ENCODE results near the gene LMLN. TPM values are rescaled to one million over a fixed set of nuclear protein-coding genes. Genes with fewer than 3 reads are reported as not detected.

The LMLN gene
- total and polyA plus RNA-seq, 2 of the 13 experiments (the other 11 are each of a cell fraction or from before 2014, with no cell fraction given), result 1.2 to 1.8 TPM

DNA sequence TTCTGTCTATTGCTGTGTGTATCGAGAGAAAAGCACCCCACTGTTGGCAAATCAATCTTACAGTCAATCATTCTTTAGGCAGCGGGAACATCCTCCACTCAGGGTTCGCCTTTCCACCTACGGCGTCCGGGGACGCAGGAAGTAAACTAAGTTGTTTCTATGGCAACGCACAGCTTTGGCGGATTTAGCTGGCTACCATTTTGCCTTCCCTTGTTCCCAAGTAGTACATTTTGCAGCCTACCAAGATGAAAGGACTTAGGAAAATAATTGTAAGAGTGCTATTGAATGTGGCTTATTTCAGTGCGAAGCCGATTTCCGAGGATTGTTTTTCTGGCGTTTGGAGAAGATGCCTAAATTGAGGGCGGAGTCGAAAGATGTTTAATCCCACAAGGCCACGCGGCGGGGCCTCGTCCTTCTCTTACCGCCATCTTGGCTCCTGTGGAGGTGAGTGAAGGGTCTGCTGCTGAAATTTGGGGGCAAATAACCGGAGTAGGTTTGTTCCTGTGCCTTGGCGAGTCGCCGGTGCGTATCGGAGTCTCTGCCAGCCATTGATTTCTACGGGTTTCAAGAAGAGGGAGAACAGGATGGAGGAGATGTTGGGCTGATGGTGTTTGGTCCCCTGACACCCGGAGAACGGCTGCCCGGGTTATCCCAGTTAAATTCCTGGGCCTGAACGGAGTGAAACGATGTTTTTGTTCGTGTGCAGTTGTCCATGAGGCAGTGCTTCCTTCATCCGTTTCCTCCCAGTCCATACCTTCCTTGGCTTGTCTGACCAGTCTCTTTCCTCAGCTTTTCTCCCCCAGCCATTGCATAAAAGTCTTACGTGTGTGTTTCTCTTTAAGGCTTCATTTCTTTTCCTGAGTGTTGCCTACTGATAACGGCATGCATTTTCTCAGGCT, 10.0 kb upstream of the LMLN start, which contains the start of gene RPL35A (continued):
- TF ChIP-seq, protein P1, sequence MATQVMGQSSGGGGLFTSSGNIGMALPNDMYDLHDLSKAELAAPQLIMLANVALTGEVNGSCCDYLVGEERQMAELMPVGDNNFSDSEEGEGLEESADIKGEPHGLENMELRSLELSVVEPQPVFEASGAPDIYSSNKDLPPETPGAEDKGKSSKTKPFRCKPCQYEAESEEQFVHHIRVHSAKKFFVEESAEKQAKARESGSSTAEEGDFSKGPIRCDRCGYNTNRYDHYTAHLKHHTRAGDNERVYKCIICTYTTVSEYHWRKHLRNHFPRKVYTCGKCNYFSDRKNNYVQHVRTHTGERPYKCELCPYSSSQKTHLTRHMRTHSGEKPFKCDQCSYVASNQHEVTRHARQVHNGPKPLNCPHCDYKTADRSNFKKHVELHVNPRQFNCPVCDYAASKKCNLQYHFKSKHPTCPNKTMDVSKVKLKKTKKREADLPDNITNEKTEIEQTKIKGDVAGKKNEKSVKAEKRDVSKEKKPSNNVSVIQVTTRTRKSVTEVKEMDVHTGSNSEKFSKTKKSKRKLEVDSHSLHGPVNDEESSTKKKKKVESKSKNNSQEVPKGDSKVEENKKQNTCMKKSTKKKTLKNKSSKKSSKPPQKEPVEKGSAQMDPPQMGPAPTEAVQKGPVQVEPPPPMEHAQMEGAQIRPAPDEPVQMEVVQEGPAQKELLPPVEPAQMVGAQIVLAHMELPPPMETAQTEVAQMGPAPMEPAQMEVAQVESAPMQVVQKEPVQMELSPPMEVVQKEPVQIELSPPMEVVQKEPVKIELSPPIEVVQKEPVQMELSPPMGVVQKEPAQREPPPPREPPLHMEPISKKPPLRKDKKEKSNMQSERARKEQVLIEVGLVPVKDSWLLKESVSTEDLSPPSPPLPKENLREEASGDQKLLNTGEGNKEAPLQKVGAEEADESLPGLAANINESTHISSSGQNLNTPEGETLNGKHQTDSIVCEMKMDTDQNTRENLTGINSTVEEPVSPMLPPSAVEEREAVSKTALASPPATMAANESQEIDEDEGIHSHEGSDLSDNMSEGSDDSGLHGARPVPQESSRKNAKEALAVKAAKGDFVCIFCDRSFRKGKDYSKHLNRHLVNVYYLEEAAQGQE (IDR thresholded peaks at IDR 0.05; ENCODE audit: borderline replicate concordance in 1 of 2, low read depth in 1 of 2, low read length in 2 of 2), result peak in 1 of 2 experiments; percentile 70; a peak in 1 of 4 replicates
- TF ChIP-seq HES4 (CRISPR knock-in tag; IDR thresholded peaks at IDR 0.05; ENCODE audit: borderline replicate concordance) (0 out of 2 replicates have a peak, but pooled peaks have one; percentile 29), SCMH1 (CRISPR knock-in tag; IDR thresholded peaks at IDR 0.05; ENCODE audit: borderline replicate concordance) (no peak), ATF1 (CRISPR knock-in tag; IDR thresholded peaks at IDR 0.05) (peak; percentile 75), FOXA3 (CRISPR knock-in tag; IDR thresholded peaks at IDR 0.05) (peak; percentile 55), NAIF1 (CRISPR knock-in tag; IDR thresholded peaks at IDR 0.05; ENCODE audit: borderline replicate concordance) (peak; percentile 84; the same call in 1 of the 2 replicates), IRF2 (CRISPR knock-in tag; IDR thresholded peaks at IDR 0.05) (peak; percentile 40; the same call in 1 of the 2 replicates), JUND (CRISPR knock-in tag; IDR thresholded peaks at IDR 0.05) (peak; percentile 58; the same call in 1 of the 2 replicates), IKZF4 (CRISPR knock-in tag; IDR thresholded peaks at IDR 0.05; ENCODE audit: borderline replicate concordance, low read depth, not compliant biosample characterization) (peak; percentile 78), ZNF614 (CRISPR knock-in tag; IDR thresholded peaks at IDR 0.05; ENCODE audit: borderline replicate concordance) (peak; percentile 42; the same call in 1 of the 2 replicates), HCFC1 (IDR thresholded peaks at IDR 0.05; ENCODE audit: low read depth, low read length) (peak; percentile 57; the same call in 1 of the 2 replicates), EEA1 (CRISPR knock-in tag; IDR thresholded peaks at IDR 0.05; ENCODE audit: borderline replicate concordance) (peak; percentile 63; the same call in 1 of the 2 replicates), GABPA (IDR thresholded peaks at IDR 0.05; ENCODE audit: low read depth, low read length) (peak; percentile 68), GABPA (CRISPR knock-in tag; IDR thresholded peaks at IDR 0.05; ENCODE audit: low read depth) (peak; percentile 95)
- TF ChIP-seq, protein P2, sequence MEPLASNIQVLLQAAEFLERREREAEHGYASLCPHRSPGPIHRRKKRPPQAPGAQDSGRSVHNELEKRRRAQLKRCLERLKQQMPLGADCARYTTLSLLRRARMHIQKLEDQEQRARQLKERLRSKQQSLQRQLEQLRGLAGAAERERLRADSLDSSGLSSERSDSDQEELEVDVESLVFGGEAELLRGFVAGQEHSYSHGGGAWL (CRISPR knock-in tag; IDR thresholded peaks at IDR 0.05), result peak; percentile 4
- TF ChIP-seq, protein P3, sequence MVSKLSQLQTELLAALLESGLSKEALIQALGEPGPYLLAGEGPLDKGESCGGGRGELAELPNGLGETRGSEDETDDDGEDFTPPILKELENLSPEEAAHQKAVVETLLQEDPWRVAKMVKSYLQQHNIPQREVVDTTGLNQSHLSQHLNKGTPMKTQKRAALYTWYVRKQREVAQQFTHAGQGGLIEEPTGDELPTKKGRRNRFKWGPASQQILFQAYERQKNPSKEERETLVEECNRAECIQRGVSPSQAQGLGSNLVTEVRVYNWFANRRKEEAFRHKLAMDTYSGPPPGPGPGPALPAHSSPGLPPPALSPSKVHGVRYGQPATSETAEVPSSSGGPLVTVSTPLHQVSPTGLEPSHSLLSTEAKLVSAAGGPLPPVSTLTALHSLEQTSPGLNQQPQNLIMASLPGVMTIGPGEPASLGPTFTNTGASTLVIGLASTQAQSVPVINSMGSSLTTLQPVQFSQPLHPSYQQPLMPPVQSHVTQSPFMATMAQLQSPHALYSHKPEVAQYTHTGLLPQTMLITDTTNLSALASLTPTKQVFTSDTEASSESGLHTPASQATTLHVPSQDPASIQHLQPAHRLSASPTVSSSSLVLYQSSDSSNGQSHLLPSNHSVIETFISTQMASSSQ (IDR thresholded peaks at IDR 0.05; ENCODE audit: low read depth), result peak; percentile 80; the same call in 1 of the 2 replicates
- TF ChIP-seq, protein P3 (CRISPR knock-in tag; IDR thresholded peaks at IDR 0.05; ENCODE audit: borderline replicate concordance), result no peak; the same call in 1 of the 2 replicates
- TF ChIP-seq, protein P4, sequence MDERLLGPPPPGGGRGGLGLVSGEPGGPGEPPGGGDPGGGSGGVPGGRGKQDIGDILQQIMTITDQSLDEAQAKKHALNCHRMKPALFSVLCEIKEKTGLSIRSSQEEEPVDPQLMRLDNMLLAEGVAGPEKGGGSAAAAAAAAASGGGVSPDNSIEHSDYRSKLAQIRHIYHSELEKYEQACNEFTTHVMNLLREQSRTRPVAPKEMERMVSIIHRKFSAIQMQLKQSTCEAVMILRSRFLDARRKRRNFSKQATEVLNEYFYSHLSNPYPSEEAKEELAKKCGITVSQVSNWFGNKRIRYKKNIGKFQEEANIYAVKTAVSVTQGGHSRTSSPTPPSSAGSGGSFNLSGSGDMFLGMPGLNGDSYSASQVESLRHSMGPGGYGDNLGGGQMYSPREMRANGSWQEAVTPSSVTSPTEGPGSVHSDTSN (CRISPR knock-in tag; IDR thresholded peaks at IDR 0.05), result no peak

All from HepG2 (cell line).